Astrocyte of the hippocampus (primary cell): ENCODE data around the gene METTL13.

Experiments used
- DNase-seq: peaks from one replicate; pipeline ENCODE4 v3.0.0; 2011; ENCODE audit warnings: low read depth, low spot score

Gene METTL13

GRCh38 chr1:171801487-171801891, 20.0 kb downstream of the METTL13 start:
- DNase-seq, result peak; percentile 65

DNA sequence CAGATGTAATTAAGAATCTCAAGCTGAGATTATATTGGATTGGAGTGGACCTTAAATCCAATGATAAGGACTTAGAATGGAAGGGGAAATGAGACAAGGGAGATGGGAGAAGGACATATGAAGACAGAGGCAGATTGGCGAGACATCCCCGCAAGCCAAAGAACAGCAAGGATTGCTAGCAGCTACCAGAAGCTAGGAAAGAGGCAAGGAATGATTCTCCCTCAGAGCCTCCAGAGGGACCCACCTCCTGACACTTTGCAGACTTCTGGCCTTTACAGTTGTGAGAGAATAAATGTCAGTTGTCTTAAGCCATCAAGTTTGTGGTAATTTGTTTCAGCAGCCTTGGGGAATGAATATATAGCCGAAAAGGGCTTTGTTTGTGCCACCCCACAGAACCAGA, 20.7 kb downstream of the METTL13 start:
- no peak for DNase-seq

DNA sequence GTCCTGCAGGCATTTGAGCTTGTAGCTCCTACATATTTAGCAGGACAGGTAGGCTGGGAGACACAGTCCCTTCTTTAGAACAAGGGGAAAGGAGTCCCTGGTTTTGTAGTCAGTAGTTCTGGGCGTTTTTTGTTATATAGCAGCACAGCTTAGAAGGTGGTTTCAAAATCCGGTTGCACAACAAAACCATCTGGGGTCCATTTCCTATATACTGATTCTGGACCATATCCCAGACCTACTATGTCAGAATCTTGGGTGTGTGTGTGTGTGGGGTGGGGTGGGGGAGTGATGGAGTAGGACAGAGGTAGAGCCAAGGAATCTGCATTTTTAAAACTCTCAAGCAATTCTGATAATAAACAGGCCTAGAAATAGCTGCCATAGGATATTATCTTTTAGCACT, 21.6 kb downstream of the METTL13 start:
- DNase-seq, result no peak

DNA sequence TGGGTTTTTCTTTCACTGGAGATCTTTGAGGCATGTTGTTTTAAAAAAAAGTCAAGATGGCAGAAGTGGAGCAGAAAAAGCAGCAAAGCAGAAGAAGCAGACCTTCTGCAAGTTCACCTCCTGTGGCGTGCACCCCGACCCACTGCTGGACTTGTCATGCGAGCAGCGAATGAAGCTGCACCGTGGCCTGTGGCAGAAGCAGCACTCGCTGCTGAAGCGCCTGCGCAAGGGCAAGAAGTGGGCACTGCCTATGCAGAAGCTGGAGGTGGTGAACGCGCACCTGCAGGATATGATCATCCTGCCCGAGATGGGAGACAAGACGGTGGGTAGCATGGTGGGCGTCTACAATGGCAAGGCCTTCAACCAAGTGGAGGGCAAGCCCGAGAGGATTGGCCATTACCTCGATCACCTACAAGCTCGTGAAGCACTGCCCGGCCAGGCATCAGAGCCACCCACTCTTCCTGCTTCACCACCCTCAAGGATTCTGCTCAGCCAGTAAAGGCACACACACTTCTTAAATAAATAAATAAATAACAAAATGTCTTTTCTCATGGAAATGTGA, 22.1 kb downstream of the METTL13 start:
- DNase-seq, result no peak

DNA sequence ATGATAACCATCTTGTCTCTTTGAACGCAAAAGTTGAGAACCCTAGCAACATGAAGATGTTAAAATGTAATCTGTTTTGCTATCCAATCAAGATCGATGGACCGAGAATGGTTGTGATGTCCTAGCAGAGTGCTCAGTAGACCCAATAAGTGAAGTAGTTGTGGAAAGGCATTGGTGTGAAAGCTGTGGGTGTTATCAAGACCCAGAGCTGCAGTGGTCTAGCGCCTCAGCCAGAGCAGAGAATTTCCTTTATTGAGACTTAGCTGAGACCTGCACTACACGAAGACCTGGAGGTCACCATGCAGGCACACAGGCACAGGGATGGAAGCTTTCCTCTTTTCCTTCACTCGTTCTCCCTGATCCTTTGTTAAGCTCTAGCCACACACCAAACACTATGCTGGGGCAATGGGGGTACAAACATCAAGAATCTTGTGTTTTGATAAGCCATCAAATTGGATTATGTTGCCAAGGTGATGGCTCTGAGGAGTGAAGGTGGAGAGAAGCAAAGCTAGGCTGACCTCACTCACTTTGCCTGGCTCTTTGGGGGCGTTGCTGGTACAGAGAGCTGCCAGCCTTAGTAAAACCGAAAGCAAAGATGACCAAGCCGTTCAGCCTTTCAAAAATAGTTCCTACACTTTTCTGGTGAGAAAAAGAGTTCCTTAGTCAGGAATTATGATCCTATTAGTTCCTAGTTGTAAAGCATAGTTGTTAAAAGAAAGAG, 24.1 kb downstream of the METTL13 start:
- no peak for DNase-seq

GRCh38 chr1:171807556-171807955, 26.1 kb downstream of the METTL13 start:
- DNase-seq, result no peak

- DNase-seq, result no peak
Measured at GRCh38 chr1:171809834-171810233, 28.4 kb downstream of the METTL13 start.

DNA sequence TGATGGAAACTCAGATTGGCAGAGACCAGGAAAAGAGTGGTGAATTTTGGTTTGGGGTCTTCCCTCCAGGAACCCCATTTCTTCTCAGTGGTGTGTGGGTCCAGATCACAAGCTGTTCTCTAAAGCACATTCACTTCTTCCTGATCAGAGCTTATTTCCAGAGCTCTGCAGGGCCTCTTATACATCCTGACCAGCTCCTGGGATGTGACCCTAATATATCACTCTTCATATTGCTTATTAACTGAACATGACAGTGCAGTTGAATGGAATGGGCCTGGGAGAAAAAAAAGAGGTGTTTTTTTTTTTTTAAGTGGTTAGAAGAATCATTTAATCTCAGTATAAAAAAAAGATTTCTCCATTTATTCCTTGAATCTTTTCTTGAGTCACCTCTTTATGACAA, 30.2 kb downstream of the METTL13 start:
- DNase-seq, result no peak

- DNase-seq, result peak; percentile 70
Measured at GRCh38 chr1:171814692-171815091, 33.2 kb downstream of the METTL13 start.

DNA sequence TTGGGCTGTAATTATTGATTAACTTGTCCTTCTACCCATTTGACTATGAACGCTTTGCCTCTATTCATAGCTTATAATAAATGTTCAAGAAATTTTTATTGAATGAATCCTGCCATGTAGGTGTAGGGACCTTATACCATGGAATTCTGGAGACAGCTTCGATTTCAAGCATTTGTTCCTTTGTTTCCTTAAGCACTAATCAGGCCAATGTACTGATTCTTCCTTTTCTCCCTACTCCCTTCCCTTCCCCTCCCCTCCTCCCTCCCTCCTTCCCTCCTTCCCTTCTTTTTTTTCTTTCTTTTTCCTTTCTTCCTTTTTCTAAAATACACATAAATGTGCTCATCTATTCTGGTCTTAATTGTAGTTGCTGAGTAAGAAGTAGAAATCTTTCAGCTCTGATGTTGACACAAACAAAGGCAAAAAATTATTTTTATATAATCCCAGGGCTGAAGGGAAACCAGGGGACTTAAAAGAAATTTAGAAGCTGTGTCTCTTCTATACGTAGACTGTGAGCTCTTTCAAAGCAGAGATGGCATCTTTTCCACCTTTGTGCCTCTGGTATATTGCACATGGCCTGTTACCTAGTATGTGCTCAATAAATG, 34.9 kb downstream of the METTL13 start:
- no peak for DNase-seq

DNA sequence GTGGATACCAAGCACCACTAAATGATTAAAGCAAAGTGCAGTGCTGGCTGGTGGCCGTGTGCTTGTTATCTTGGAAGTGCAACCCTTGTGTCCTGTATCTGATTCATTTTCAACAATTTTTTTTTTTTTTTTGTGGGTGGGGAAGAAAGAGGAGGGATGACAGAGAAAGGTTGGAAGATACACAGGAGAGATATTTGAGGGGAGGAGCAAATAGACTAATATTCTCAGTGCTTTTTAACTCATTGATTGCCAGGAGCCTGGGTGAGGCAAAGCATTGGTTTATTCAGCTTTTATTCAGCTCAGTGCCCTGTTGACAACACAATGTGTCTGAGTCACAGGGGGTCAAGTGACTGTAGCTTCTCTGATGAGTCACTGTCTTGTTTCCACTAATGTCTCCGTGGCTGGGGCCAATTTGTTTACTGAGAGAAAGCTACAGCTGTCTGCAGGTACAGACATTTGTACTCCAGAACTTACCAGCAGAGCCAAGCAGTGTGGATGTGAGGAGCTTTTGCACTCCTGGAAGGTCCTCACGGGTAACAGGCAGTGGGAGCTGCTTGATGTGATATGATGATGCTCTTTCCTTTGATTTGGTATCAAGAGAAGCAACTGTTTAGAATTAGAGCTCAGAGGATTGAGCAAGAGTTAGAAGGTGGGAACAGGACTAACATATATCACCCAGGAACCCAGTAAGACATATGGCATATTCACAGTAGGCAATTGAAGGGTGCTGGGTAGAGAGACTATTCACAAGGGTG, 36.2 kb downstream of the METTL13 start:
- DNase-seq, result peak; percentile 73

DNA sequence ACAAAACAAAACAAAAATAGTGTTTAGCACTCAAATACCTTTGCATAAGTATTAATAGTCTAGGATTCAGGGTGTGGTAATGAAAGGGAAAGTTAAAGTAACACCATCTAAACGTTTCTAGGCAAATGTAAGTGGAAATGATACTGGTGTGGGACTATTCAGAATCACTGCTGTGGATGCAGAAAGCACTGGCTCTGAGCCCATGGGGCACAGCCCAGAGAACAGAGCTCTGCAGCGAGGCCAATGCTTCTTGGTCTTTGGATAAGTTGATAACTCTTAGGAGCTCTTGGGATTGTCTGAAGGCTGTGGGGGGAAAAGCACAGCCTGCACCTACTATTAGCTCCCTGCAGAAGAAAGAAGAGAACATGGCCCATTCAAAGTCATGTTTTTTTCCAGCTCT, 38.5 kb downstream of the METTL13 start:
- DNase-seq, result no peak

GRCh38 chr1:171826973-171827372, 45.5 kb downstream of the METTL13 start:
- DNase-seq, result no peak

DNA sequence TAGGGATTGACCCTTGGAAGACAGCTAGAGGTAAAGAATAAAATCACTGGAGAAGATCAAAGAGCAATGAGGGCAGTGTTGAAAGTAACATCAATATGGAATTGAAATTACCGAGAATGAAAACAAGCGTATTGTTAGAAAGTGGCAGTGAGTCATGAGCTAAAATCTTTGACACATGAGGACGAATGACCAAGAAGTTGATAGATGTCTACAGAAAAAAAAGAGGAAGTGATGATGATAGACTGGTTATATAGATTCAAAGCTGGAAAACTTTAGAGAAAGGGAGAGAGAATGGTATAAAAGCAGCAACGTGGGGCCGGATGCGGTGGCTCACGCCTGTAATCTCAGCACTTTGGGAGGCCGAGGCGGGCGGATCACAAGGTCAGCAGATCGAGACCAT, 47.3 kb downstream of the METTL13 start:
- DNase-seq, result no peak

DNA sequence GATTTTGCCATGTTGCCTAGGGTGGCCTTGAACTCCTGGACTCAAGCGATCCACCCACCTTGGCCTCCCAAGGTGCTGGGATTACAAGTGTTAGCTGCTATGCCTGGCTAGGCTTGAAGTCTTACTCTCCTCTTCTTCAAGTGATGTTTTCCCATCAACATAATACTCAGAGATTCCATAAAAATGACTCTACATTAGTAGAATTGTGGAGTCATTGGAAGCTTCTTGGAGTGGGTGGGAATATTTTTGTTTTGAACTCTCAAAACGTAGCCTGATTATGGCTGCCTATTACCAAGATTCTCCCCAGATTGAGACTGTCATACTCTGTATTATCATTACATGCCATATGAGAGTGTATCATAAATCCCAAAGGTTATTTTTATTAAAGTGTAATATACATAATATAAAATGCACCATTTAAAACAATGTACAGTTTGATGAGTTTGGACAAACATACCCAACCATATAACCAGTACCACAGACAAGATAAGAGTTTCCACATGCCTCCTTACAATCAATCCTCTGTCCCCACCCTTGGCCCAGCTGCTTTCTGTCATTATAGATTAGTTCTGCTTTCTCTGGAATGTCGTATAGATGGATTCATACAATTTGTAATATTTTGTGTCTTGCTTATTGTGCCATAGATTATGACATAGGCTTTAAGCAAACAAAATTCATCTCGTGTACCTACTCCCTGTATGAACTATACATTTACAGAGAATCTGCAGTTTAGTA, 51.8 kb downstream of the METTL13 start:
- peak; percentile 6 for DNase-seq

DNA sequence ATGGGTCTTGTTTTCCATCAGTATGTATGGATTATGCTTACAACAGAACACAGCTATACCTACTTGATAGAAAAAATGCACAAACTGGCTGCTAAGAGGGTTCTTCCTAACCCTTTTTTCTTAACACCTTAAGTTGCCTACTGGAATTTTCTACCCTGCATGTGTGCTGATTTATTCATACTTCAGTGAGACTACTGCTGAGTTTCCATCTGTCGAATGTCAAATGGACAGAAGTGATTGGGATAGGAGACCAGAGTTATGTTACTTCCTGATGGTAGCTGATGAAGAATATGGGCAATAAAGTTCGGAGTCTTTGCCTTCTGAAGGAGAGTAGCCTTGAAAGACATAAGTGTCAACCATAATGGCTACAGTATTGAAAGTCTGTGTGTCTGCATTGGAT, 53.4 kb downstream of the METTL13 start:
- no peak for DNase-seq

DNA sequence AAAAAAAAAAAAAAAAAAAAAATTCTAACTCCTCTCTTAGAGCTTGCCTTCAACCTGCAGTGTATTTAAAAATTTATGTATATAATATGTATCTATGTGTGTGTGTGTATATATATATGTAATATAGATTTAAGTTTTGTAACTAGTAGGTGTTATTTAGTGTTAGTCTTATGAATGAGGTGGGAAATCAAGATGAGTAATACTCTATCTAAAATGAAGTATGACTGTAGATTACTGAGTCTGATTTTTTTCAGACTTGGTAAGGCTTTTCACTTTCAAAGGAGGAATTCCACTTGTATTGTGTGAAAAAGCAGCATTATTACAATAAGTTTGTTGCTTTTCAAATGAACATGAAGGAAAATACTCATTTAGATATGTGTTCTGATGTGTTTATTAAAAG, 54.4 kb downstream of the METTL13 start:
- no peak for DNase-seq

GRCh38 chr1:171841050-171841910, 59.8 kb downstream of the METTL13 start, which contains the start of gene DNM3:
Gene DNM3 (plus strand): TSS chr1:171841498. CDS start chr1:171841657, 159 bp downstream.
- DNase-seq, result peak; percentile 92

DNA sequence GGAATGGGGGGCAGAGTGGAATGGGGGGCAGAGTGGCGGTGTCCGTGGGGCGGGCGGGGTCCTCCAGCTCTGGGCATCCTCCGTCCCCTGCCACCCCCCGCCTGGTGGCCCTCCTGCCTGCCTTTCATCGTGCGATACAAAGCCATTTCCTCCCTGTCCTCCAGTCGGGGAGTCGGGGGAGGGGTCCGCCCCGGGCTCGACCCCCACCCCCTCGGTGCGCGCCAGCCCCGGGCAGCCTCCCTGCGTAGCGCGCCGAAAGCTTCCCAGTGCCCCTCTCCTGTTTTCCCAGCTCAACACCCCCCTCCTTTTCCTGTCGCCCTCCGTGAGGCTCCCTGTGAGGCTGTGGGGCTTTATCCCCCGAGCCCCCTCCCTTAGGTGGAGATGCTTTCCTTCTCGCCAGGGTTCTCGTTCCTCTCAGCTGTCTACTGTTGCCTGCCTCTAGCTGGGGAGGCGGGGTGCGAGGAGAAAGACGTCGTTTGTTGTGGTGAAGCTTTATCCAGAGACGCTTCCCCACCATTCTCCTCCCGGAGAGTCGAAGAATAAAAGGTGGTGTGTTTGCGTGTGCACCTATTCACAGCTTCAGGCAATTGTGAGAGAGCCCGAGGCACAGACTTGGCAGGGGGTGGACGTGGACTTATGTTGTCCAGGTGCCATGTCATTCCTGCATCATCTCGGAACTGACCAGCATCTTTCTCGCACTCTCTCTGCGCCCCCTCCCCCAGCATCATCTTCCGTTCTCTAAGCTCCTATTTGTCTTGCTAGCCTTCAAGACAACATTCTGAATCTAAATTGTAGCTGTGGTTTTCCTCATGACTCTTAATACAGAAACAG, 60.7 kb downstream of the METTL13 start:
- peak; percentile 26 for DNase-seq

DNA sequence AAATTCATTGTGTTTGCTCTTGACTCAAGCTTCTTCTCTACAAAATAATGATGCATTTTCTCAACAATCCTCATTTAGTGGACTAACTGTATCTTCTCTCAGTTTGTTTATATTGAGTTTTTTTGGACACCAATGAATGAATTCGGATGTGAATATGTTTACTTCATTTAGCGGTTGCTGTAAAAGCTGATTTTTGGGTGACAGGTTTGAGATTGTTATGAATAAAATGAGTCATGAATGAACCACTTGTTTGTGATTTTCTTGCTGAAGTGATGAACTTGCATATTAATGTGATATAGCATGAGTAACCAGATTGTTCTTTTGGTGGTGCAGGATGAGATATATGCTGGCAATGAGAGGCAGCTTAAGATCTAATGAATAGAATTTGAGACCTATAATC, 62.9 kb downstream of the METTL13 start:
- peak; percentile 4 for DNase-seq
